Endothelial cell of umbilical vein (primary cell): Measurements from ENCODE around the gene KCNJ16. TPM values are rescaled to one million over a fixed set of nuclear protein-coding genes. Genes with fewer than 3 reads are reported as not detected.
A peak's percentile ranks its signal among the peaks of the same experiment; 100 is the strongest.

ENCODE experiments used
- BruUV-seq: library from RNA; stranded (reverse); fragments of 400-500 nt; replicated peaks from 2 replicates; lab custom pipeline; 2021; lab: Mats Ljungman, UMichigan
- CTCF ChIA-PET: fragments of 300-600, 350-600 bp; sonication (Branson Sonifier 250); formaldehyde crosslinking; loops from one replicate; lab custom pipeline; 2021; ENCODE audit warnings: antibody characterized with exemption, inconsistent platforms; lab: Charles Lee
- POLR2A ChIA-PET: fragments of 300-600, 350-600 bp; sonication (Branson Sonifier 250); formaldehyde crosslinking; loops from one replicate; lab custom pipeline; 2021; ENCODE audit warnings: antibody characterized with exemption, inconsistent platforms; lab: Charles Lee
- DNase-seq: peaks from one replicate; pipeline ENCODE4 v3.0.0-alpha.2; 2011; ENCODE audit warnings: low read depth, low spot score
- FAIRE-seq: peaks from 2 replicates; lab custom pipeline; 2011; peaks lifted over from hg19 to GRCh38; lab: Jason Lieb, UNC
- H2AFZ ChIP-seq: 2 replicates; pipeline ENCODE4 v1.6.0; 2012; ENCODE audit warnings: low read depth, low read length, control low read depth, inconsistent platforms
- H3K27ac ChIP-seq: 2 replicates; pipeline ENCODE4 v1.5.1; 2011; ENCODE audit warnings: low read depth, mild to moderate bottlenecking, control low read depth, low read length, moderate library complexity; ENCODE audit not compliant: insufficient read depth
- H3K27me3 ChIP-seq, 2 experiments: 2 replicates each; pipeline versions ENCODE4 v1.6.0 to v1.6.1; 2011; ENCODE audit warnings: low read length in 2 of 2, mixed read lengths in 1 of 2; ENCODE audit not compliant: control insufficient read depth in 2 of 2, insufficient read depth in 2 of 2
- H3K36me3 ChIP-seq, 2 experiments: 2 replicates in 1 of 2; 3 replicates in 1 of 2; pipeline ENCODE4 v1.5.1; 2011; ENCODE audit warnings: low read length in 2 of 2, mild to moderate bottlenecking in 1 of 2, moderate library complexity in 1 of 2; ENCODE audit not compliant: control insufficient read depth in 2 of 2, insufficient read depth in 2 of 2; ENCODE audit errors: extremely low read depth in 1 of 2
- H3K4me1 ChIP-seq: 3 replicates; pipeline ENCODE4 v1.5.1; 2011; ENCODE audit warnings: mild to moderate bottlenecking, low read length; ENCODE audit not compliant: control insufficient read depth, insufficient read depth; ENCODE audit errors: extremely low read depth
- H3K4me2 ChIP-seq: 2 replicates; pipeline ENCODE4 v1.6.1; 2011; ENCODE audit warnings: low read length, control low read depth, mixed read lengths; ENCODE audit not compliant: insufficient read depth
- H3K4me3 ChIP-seq, 3 experiments: fragments of 200-600 bp in 1 of 3; sonication (generic), shearing (Covaris generic) in 1 of 3; replicated peaks in 1 of 3; 2 replicates each; pipeline ENCODE4 v1.5.1; 2011 to 2016; ENCODE audit warnings: control low read depth in 3 of 3, low read length in 3 of 3, mild to moderate bottlenecking in 2 of 3, inconsistent platforms in 1 of 3, low read depth in 1 of 3, moderate library complexity in 1 of 3; ENCODE audit not compliant: insufficient read depth in 1 of 3
- H3K79me2 ChIP-seq: 2 replicates; pipeline ENCODE4 v1.6.0; 2012; ENCODE audit warnings: low read length, inconsistent platforms; ENCODE audit not compliant: control insufficient read depth, insufficient read depth
- H3K9ac ChIP-seq: replicated peaks from 2 replicates; pipeline ENCODE3; 2011; ENCODE audit warnings: low read length, control low read depth; ENCODE audit not compliant: insufficient read depth; ENCODE audit errors: extremely low read depth
- H3K9me1 ChIP-seq: replicated peaks from 3 replicates; pipeline ENCODE4 v1.6.0; 2011; ENCODE audit warnings: mild to moderate bottlenecking, low read length; ENCODE audit not compliant: control insufficient read depth, insufficient read depth; ENCODE audit errors: extremely low read depth
- H3K9me3 ChIP-seq: replicated peaks from 2 replicates; pipeline ENCODE4 v1.5.1; 2012; ENCODE audit warnings: low read length, inconsistent platforms; ENCODE audit not compliant: control insufficient read depth, insufficient read depth
- H4K20me1 ChIP-seq: replicated peaks from 2 replicates; pipeline ENCODE3; 2011; ENCODE audit warnings: mild to moderate bottlenecking, low read length; ENCODE audit not compliant: control insufficient read depth, insufficient read depth; ENCODE audit errors: extremely low read depth
- CTCF ChIP-seq, 2 donors: IDR thresholded peaks; 1 replicate in 1 of 2; 2 replicates in 1 of 2; pipeline ENCODE4 v1.5.1; 2011; ENCODE audit warnings: low read length in 2 of 2, mild to moderate bottlenecking in 2 of 2, moderate library complexity in 2 of 2, control low read depth in 1 of 2, inconsistent platforms in 1 of 2, low read depth in 1 of 2; ENCODE audit not compliant: insufficient read depth in 1 of 2; ENCODE audit errors: extremely low read depth in 1 of 2
- EZH2 ChIP-seq: IDR thresholded peaks from 2 replicates; pipeline ENCODE4 v1.6.1; 2012; ENCODE audit warnings: borderline replicate concordance, low read depth, mild to moderate bottlenecking, moderate library complexity, low read length, inconsistent platforms; ENCODE audit not compliant: severe bottlenecking
- FOS ChIP-seq: IDR thresholded peaks from 2 replicates; pipeline ENCODE4 v1.6.1; 2011; ENCODE audit warnings: mild to moderate bottlenecking, low read length, moderate library complexity, borderline replicate concordance; ENCODE audit not compliant: insufficient read depth
- GATA2 ChIP-seq: IDR thresholded peaks from 2 replicates; pipeline ENCODE4 v1.7.0; 2011; ENCODE audit warnings: low read depth, mild to moderate bottlenecking, moderate library complexity, mixed read lengths, low read length; ENCODE audit not compliant: insufficient read length, insufficient read depth
- JUN ChIP-seq: IDR thresholded peaks from 2 replicates; pipeline ENCODE4 v1.6.1; 2011; ENCODE audit warnings: borderline replicate concordance, low read depth; ENCODE audit not compliant: insufficient read length, insufficient read depth
- MAX ChIP-seq: IDR thresholded peaks from 2 replicates; pipeline ENCODE4 v1.6.1; 2011; ENCODE audit not compliant: insufficient read depth, insufficient read length
- MYC ChIP-seq: IDR thresholded peaks from one replicate; pipeline ENCODE4 v1.6.1; 2011; ENCODE audit warnings: mild to moderate bottlenecking, low read depth, low read length
- POLR2A ChIP-seq: IDR thresholded peaks from 2 replicates; pipeline ENCODE4 v1.6.1; 2012; ENCODE audit warnings: low read depth, mild to moderate bottlenecking, control low read depth, low read length
- POLR2AphosphoS5 ChIP-seq: IDR thresholded peaks from 2 replicates; pipeline ENCODE4 v1.6.1; 2012; ENCODE audit warnings: low read depth, mild to moderate bottlenecking, control low read depth, low read length, moderate library complexity; ENCODE audit not compliant: insufficient read depth
- dilution Hi-C: fragments of 300-500 bp; cut with MboI; formaldehyde crosslinking; loops from one replicate; pipeline ENCODE4 v1.15.0; 2019; ENCODE audit warnings: low sequenced_read_pairs; ENCODE audit not compliant: extremely low pct_ligation_motif_present
- intact Hi-C: fragments of 100-400 bp; cut with micrococcal nuclease; formaldehyde crosslinking; loops from one replicate; pipeline ENCODE4 v1.10.0; 2022
- polyA plus RNA-seq, 4 experiments: library from polyadenylated mRNA; depleted of rRNA in 3 of 4; stranded (reverse) in 3 of 4; unstranded in 1 of 4; fragments of >200 nt; gene quantifications; 2 replicates each; pipeline versions ENCODE4 v1.2.1 to v1.2.3, GENCODE V29; 2011 to 2012; ENCODE audit warnings: missing spikeins in 1 of 4
- total RNA-seq: library from RNA; stranded (reverse); gene quantifications from 2 replicates; pipeline ENCODE4 v1.2.3, GENCODE V29; 2021

The KCNJ16 gene
- total and polyA plus RNA-seq, 2 donors (not counting 3 experiments of a cell fraction or from before 2014, with no cell fraction given): 0.07 TPM; not detected in 1

- dilution Hi-C loops: no loop called here
- ChIA-PET CTCF (interaction anchor here (1.2 kb wide), 1 partner anchor 492 kb away, joined by 3 read pairs; no protein-coding TSS in a partner anchor), POLR2A (no interaction called here)
- intact Hi-C loops: no loop called here
- no peak for DNase-seq
- Histone ChIP-seq H3K27me3 (no peaks in the 10 kb centered on the region), H3K4me3 (no peak overlapping the region), H3K4me1 (peaks cover 11% of the 10 kb centered on the region), H3K9me1 (no peaks in the 10 kb centered on the region), H3K9me3 (no peaks in the 10 kb centered on the region), H3K9ac (no peak overlapping the region), H3K79me2 (no peaks in the 10 kb centered on the region), H3K36me3 (no peaks in the 10 kb centered on the region), H3K4me2 (no peak overlapping the region), H4K20me1 (no peaks in the 10 kb centered on the region), H2AFZ (peak overlapping the region; percentile 2), H3K27ac (no peak overlapping the region)
- no peak for TF ChIP-seq POLR2AphosphoS5
- no peak for TF ChIP-seq POLR2A
- no peak for TF ChIP-seq FOS
- TF ChIP-seq CTCF (IDR thresholded peaks at IDR 0.05; ENCODE audit: extremely low read depth in 1 of 2, insufficient read depth in 1 of 2, low read depth in 1 of 2, low read length in 2 of 2): no peak
- no peak for TF ChIP-seq MAX
- TF ChIP-seq JUN: no peak
- TF ChIP-seq MYC: no peak
- TF ChIP-seq EZH2: no peak
- TF ChIP-seq GATA2: no peak
- FAIRE-seq: peak; percentile 49
- no TSS peak for BruUV-seq
These were observed 24.3 kb downstream of the KCNJ16 start for GRCh38 chr17:70099294-70099693.
